PC-3 (cell line): ENCODE results near the gene DYNLRB2.

Experiments used
- CTCF ChIP-seq: fragments of 300-600 bp; sonication (generic); conservative IDR thresholded peaks from 2 replicates; pipeline ENCODE4 v1.5.1; 2017; ENCODE audit warnings: antibody characterized with exemption, low read depth, mild to moderate bottlenecking, low read length
- EZH2 ChIP-seq: fragments of 300-600 bp; sonication (generic); IDR thresholded peaks from one replicate; pipeline ENCODE4 v1.6.1; 2017; ENCODE audit warnings: antibody characterized with exemption, mild to moderate bottlenecking, low read length; ENCODE audit not compliant: unreplicated experiment
- EZH2phosphoT487 ChIP-seq: fragments of 300-600 bp; sonication (generic); IDR thresholded peaks from 2 replicates; pipeline ENCODE4 v1.6.1; 2018; ENCODE audit warnings: mild to moderate bottlenecking, antibody characterized with exemption, low read length, borderline replicate concordance

GRCh38 chr16:80586476-80586875, 45.7 kb downstream of the DYNLRB2 start:
- TF ChIP-seq CTCF, result no peak
- TF ChIP-seq EZH2, result no peak
- no peak for TF ChIP-seq EZH2phosphoT487
